ENCODE data around the gene PTPN7. TPM values are rescaled to one million over a fixed set of nuclear protein-coding genes. Genes with fewer than 3 reads are reported as not detected.

PTPN7 gene
- total RNA-seq, 1 experiment from 2014 or later: not detected

- intact Hi-C loops (cut with micrococcal nuclease; ENCODE audit: unreplicated experiment): loop anchor here (1.0 to 2.0 kb wide), 4 partner anchors 22 to 92 kb away; no protein-coding TSS in a partner anchor
- no TSS peak for BruUV-seq (replicated peaks)
- TF ChIP-seq, protein P1, sequence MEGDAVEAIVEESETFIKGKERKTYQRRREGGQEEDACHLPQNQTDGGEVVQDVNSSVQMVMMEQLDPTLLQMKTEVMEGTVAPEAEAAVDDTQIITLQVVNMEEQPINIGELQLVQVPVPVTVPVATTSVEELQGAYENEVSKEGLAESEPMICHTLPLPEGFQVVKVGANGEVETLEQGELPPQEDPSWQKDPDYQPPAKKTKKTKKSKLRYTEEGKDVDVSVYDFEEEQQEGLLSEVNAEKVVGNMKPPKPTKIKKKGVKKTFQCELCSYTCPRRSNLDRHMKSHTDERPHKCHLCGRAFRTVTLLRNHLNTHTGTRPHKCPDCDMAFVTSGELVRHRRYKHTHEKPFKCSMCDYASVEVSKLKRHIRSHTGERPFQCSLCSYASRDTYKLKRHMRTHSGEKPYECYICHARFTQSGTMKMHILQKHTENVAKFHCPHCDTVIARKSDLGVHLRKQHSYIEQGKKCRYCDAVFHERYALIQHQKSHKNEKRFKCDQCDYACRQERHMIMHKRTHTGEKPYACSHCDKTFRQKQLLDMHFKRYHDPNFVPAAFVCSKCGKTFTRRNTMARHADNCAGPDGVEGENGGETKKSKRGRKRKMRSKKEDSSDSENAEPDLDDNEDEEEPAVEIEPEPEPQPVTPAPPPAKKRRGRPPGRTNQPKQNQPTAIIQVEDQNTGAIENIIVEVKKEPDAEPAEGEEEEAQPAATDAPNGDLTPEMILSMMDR (conservative IDR thresholded peaks at IDR 0.05): no peak
- no peak for TF ChIP-seq EZH2 (IDR thresholded peaks at IDR 0.05; ENCODE audit: low read depth)
- H3K9me3 ChIP-seq (ENCODE audit: insufficient read depth, low read depth): no peaks in the 10 kb centered on the region
- CTCF ChIA-PET: interaction anchor here (1.2 kb wide), 1 partner anchor 35 kb away, joined by 9 read pairs; no protein-coding TSS in a partner anchor
- no peaks in the 10 kb centered on the region for H3K36me3 ChIP-seq (ENCODE audit: low read depth)
- POLR2A ChIA-PET (ENCODE audit: unreplicated experiment): interaction anchor here (0.5 to 1.1 kb wide), 4 partner anchors 14 to 688 kb away, joined by 3 to 6 read pairs (median 4); no protein-coding TSS in a partner anchor
- no peaks in the 10 kb centered on the region for H3K79me2 ChIP-seq (ENCODE audit: low read depth)
- H3K27me3 ChIP-seq (ENCODE audit: insufficient read depth, low read depth): no peaks in the 10 kb centered on the region
- H3K4me3 ChIP-seq: no peak overlapping the region
- no peak overlapping the region for H3K27ac ChIP-seq
- no peak for DNase-seq
- H3K9me2 ChIP-seq (ENCODE audit: insufficient read depth): no peaks in the 10 kb centered on the region
- H3K4me2 ChIP-seq: peak overlapping the region; percentile 78
- H3F3A ChIP-seq (ENCODE audit: insufficient read depth, low read depth): peaks cover 38% of the 10 kb centered on the region
- H3K4me1 ChIP-seq (replicated peaks; ENCODE audit: insufficient read depth): peaks cover 43% of the 10 kb centered on the region
- H2AFZ ChIP-seq: no peak overlapping the region
- H4K20me1 ChIP-seq (ENCODE audit: insufficient read depth): no peaks in the 10 kb centered on the region
Observed at GRCh38 chr1:202200669-202201068, 40.3 kb upstream of the PTPN7 start.

DNA sequence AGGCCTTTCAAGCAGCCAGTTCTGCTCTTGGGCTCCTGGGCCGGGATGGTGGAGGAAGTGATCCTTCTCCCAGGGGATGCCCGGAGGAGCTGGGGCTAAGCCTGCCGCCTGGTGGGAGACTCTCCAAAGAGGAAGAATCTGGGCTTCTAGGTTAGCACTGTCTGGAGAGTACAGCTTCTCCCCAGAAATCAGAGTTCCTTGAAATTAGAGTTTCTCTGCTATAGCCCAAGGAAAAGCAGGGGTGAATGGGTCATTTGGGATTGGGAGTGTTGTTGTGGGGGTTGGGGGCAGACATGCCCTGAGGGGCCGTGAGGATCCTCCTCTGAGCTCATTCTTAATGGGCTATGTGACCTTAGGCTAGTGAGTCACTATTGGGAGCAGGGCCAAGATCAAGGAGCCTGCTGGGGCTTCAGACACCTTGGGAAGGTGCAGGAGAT lies 39.7 kb upstream of the PTPN7 start:
- intact Hi-C loops (cut with micrococcal nuclease; ENCODE audit: unreplicated experiment): loop anchor here (1.0 to 2.0 kb wide), 4 partner anchors 22 to 93 kb away; no protein-coding TSS in a partner anchor
- no TSS peak for BruUV-seq (replicated peaks)
- ChIA-PET CTCF (interaction anchor here (0.5 to 1.2 kb wide), 5 partner anchors 35 to 1109 kb away, joined by 3 to 10 read pairs (median 3); no protein-coding TSS in a partner anchor), POLR2A (ENCODE audit: unreplicated experiment) (interaction anchor here (0.5 to 1.1 kb wide), 5 partner anchors 14 to 688 kb away, joined by 3 to 6 read pairs (median 5); no protein-coding TSS in a partner anchor)
- Histone ChIP-seq H3K4me3 (no peak overlapping the region), H3K4me1 (replicated peaks; ENCODE audit: insufficient read depth) (peaks cover 43% of the 10 kb centered on the region), H3K27me3 (ENCODE audit: insufficient read depth, low read depth) (no peaks in the 10 kb centered on the region), H4K20me1 (ENCODE audit: insufficient read depth) (no peaks in the 10 kb centered on the region), H3K9me2 (ENCODE audit: insufficient read depth) (no peaks in the 10 kb centered on the region), H3K36me3 (ENCODE audit: low read depth) (no peaks in the 10 kb centered on the region), H3K79me2 (ENCODE audit: low read depth) (no peaks in the 10 kb centered on the region), H3K9me3 (ENCODE audit: insufficient read depth, low read depth) (no peaks in the 10 kb centered on the region), H2AFZ (no peak overlapping the region), H3K27ac (peak overlapping the region; percentile 35; the same call in 1 of the 2 replicates), H3K4me2 (peak overlapping the region; percentile 78), H3F3A (ENCODE audit: insufficient read depth, low read depth) (peaks cover 38% of the 10 kb centered on the region)
- peak; percentile 81 to 93 for DNase-seq
- TF ChIP-seq EZH2 (IDR thresholded peaks at IDR 0.05; ENCODE audit: low read depth): no peak
- TF ChIP-seq, protein P1 (conservative IDR thresholded peaks at IDR 0.05): no peak; the same call in 1 of the 2 replicates

GRCh38 chr1:202199040-202199889 lies 38.9 kb upstream of the PTPN7 start:
- H3K36me3 ChIP-seq (ENCODE audit: low read depth): no peaks in the 10 kb centered on the region
- peaks cover 43% of the 10 kb centered on the region for H3K4me1 ChIP-seq (replicated peaks; ENCODE audit: insufficient read depth)
- H2AFZ ChIP-seq: peak overlapping the region; percentile 46; the same call in 1 of the 2 replicates
- peak overlapping the region; percentile 35; the same call in 1 of the 2 replicates for H3K27ac ChIP-seq
- no peaks in the 10 kb centered on the region for H4K20me1 ChIP-seq (ENCODE audit: insufficient read depth)
- BruUV-seq (replicated peaks): no TSS peak
- H3K4me2 ChIP-seq: peak overlapping the region; percentile 78
- no peaks in the 10 kb centered on the region for H3K9me3 ChIP-seq (ENCODE audit: insufficient read depth, low read depth)
- intact Hi-C loops (cut with micrococcal nuclease; ENCODE audit: unreplicated experiment): no loop called here
- H3K4me3 ChIP-seq: peak overlapping the region; percentile 44; the same call in 1 of the 2 replicates
- CTCF ChIA-PET: interaction anchor here (0.6 to 1.2 kb wide), 4 partner anchors 36 to 151 kb away, joined by 3 to 10 read pairs (median 6); no protein-coding TSS in a partner anchor
- no peaks in the 10 kb centered on the region for H3K79me2 ChIP-seq (ENCODE audit: low read depth)
- peak in 1 of 2 experiments; percentile 81 for DNase-seq
- TF ChIP-seq, protein P1 (conservative IDR thresholded peaks at IDR 0.05): no peak
- no peak for TF ChIP-seq EZH2 (IDR thresholded peaks at IDR 0.05; ENCODE audit: low read depth)
- H3K27me3 ChIP-seq (ENCODE audit: insufficient read depth, low read depth): no peaks in the 10 kb centered on the region
- POLR2A ChIA-PET (ENCODE audit: unreplicated experiment): interaction anchor here (1.1 kb wide), 1 partner anchor 93 kb away, joined by 4 read pairs; no protein-coding TSS in a partner anchor
- no peaks in the 10 kb centered on the region for H3K9me2 ChIP-seq (ENCODE audit: insufficient read depth)
- peaks cover 38% of the 10 kb centered on the region for H3F3A ChIP-seq (ENCODE audit: insufficient read depth, low read depth)
